HG02970 (cell line): ENCODE data around the gene INAFM1.

ENCODE experiments used
- ATAC-seq: cut with Tn5 transposase; IDR thresholded peaks from one replicate; pipeline ENCODE4 v1.9.1; 2021; ENCODE audit warnings: mild to moderate bottlenecking, moderate library complexity, moderate number of reproducible peaks; ENCODE audit not compliant: unreplicated experiment, low FRiP score

INAFM1 gene

DNA sequence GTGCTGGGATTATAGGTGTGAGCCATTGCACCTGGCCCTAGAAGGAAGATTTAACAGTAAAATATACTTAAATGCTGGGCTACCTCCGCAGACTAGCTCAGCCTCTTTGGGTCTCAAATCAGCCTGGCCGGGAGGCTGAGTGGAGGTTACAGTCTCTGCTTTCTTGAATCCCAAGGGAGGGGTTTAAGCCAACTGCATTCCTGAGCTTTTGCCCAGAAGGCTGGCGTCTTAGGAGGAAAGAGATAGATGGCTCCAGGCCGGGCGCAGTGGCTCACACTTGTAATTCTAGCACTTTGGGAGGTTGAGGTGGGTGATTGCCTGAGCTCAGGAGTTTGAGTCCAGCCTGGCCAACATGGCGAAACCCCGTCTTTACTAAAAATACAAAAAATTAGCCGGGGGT lies 34.4 kb downstream of the INAFM1 start:
- no peak for ATAC-seq

DNA sequence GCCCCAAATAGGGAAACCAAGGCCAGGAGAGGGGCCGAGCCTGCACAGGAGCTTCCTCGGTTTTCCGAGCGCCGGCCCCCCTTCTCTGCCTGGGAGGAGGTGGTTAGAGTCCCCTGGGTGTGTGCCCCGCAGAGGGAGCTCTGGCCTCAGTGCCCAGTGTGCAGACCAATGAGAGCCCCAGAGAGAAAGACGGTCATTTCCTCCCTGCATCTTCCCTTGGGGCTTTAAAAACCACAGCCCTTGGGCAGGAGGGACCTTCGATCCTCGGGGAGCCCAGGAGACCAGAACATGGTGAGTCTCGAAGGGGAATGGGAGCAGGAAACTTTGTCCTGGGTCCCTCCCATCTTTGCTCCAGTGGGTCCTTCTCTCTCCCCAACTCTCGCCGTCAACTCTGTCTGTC lies 34.9 kb downstream of the INAFM1 start, which contains the start of gene C5AR1:
Gene C5AR1, plus strand, starts transcription at position 254 of the 400 bp plus-strand sequence. Its CDS starts 35 bp downstream, at position 289.
- ATAC-seq: no peak

DNA sequence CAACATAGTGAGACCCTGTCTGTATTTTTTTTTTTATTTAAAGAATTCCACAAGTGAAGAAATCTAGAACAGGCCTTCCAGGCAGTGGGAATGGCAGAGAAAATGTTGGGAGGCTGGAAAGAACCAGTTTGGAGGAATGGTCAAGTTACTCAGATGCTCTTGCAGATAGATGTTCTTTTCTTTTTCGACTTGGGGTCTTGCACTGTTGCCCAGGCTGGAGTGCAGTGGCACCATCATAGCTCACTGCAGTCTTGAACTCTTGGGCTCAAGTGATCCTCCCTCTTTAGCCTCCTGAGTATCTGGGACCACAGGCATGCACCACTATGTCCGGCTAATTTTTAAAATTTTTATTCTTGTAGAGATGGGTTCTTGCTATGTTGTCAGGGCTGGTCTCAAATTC lies 35.6 kb downstream of the INAFM1 start:
- no peak for ATAC-seq

DNA sequence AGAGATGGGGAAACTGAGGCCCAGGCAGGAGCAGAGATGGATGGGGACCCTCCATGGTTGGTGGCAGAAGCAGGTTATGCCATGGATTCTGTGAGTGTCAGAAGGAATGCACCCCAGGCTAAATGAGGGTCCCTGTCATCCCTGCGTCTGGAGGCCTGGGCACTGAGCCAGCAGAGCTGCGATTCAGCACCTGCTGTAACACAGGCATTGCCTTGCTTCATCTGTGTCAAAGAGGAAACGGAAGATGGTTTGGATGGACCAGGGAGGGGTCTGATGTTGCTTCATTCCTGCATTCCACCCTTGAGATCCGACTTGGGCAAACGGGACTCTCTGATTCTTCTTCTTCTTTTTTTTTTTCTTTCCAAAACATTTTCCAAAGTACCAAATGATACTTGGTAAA lies 36.1 kb downstream of the INAFM1 start:
- no peak for ATAC-seq

DNA sequence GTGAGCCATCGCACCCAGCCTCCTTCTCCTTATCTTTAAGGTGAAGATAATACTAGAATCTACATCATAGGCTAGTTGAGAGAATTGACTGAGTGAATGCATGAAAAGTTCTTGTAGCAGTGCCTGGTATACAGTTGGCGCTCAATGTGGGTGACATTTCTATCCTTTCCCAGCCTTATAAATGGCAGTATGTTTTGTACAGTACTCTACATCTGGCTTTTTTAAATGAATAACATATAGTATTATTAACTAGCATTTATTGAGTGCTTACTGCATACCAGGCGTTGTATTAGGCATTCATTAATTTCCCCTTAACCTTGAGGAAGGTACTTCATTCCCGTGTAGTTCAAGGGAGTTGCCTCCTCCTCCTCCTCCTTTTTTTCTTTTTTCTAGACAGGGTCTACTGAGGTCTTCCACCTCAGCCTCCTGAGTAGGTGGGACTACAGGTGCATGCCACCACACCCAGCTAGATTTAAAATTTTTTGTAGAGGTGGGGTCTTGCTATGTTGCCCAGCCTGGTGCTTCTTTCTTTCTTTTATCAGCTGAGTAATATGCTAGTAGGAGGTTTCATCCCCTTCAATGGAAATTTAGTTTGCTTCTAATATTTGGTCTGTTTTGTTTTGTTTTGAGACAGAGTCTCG lies 37.8 kb downstream of the INAFM1 start:
- no peak for ATAC-seq

DNA sequence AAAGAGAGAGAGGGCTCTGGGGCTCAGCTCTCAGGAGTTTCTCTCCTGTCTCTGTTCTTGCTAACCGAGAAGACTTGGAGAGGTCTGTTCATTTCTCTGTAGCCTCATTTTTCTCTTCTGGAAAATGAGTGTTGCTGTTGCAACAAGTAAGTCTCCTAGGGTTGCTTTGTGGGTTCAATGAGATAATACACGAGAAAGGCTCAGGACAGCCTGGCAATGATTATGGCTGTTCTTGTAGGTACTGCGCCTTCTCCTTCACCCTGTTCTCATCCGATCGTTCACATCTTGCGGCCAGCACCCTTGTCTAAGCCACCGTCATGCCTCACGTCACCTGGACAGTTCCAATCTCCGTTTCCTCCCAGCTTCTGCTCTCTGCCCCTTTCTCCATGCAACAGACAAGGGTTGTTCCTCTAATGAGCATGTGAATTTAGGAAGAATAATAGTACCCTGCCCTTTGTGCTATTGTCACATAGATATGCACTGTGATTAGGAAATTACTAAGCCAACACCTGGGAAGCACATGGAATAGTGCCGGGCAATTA lies 39.1 kb downstream of the INAFM1 start:
- ATAC-seq: no peak

DNA sequence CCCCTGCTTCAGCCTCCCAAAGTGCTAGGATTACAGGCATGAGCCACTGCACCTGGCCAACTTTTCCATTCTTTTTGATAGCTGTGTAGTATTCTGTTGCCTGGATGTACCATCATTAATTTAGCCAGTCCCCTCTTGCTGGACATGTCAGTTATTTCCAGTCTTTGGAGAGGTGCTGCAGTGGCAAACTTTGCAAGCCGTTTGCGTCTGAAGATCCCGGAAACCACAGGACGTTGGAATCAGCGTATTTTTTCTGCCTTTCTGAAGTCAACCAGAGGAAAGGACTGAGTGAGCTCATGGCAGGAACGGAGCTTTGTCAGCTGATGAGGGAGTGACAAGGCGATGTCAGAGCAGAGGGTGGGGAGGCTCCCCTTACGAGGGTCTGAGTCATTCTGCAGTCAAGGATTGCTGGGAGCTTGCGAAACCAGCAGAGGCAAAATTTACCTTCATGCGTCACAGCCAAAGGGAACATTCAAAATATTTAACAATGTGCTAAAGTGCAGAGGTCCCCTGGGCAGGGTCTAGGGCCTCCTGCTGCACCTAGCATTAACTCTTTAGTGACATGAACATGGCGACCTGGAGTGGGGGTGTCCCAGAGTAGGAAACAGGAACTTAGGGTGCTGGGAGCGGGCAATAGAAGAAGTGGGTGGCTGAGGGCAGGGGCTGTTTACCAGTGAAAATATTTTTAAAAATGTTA lies 40.6 kb downstream of the INAFM1 start:
- no peak for ATAC-seq

DNA sequence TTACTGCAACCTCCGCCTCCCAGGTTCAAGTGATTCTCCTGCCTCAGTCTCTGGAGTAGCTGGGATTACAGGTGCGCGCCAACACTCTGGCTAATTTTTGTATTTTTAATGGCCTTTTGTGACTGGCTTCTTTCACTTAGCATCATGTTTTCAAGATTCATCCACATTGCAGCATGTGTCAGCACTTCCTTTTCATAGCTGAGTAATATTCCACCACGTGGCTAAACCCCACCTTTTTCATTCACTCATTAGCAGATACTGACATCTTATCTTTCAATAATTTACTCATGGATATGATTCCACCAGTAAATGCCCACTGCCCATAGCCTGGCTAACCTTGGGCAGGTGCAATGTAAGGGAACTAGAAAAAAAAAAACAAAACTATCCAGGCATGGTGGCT lies 41.8 kb downstream of the INAFM1 start:
- ATAC-seq: no peak

DNA sequence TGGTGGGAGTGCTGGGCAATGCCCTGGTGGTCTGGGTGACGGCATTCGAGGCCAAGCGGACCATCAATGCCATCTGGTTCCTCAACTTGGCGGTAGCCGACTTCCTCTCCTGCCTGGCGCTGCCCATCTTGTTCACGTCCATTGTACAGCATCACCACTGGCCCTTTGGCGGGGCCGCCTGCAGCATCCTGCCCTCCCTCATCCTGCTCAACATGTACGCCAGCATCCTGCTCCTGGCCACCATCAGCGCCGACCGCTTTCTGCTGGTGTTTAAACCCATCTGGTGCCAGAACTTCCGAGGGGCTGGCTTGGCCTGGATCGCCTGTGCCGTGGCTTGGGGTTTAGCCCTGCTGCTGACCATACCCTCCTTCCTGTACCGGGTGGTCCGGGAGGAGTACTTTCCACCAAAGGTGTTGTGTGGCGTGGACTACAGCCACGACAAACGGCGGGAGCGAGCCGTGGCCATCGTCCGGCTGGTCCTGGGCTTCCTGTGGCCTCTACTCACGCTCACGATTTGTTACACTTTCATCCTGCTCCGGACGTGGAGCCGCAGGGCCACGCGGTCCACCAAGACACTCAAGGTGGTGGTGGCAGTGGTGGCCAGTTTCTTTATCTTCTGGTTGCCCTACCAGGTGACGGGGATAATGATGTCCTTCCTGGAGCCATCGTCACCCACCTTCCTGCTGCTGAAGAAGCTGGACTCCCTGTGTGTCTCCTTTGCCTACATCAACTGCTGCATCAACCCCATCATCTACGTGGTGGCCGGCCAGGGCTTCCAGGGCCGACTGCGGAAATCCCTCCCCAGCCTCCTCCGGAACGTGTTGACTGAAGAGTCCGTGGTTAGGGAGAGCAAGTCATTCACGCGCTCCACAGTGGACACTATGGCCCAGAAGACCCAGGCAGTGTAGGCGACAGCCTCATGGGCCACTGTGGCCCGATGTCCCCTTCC lies 45.5 kb downstream of the INAFM1 start:
- ATAC-seq: no peak

DNA sequence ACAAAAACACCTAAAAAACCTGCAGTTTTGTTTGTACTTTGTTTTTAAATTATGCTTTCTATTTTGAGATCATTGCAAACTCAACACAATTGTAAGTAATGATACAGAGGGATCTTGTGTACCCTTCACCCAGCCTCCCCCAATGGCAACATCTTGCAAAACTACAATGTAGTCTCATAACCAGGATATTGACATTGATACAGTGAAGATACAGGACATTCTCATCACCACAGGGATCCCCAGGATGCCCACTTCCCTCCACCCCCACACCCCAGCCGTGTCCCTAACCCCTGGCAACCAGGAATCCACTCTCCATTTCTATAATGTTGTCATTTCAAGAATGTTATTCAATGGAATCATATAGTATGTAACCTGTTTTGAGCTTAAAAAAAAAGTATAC lies 46.9 kb downstream of the INAFM1 start:
- no peak for ATAC-seq

DNA sequence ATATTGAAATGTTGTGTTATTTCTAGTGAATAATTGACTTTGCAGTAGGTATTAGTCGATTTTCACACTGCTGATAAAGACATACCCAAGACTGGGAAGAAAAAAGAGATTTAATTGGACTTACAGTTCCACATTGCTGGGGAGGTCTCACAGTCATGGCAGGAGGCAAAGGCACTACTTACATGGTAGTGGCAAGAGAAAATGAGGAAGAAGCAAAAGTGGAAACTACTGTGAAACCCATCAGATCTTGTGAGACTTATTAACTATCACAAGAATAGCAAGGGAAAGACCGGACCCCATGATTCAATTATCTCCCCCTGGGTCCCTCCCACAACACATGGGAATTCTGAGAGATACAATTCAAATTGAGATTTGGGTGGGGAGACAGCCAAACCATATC lies 47.4 kb downstream of the INAFM1 start:
- ATAC-seq: no peak

DNA sequence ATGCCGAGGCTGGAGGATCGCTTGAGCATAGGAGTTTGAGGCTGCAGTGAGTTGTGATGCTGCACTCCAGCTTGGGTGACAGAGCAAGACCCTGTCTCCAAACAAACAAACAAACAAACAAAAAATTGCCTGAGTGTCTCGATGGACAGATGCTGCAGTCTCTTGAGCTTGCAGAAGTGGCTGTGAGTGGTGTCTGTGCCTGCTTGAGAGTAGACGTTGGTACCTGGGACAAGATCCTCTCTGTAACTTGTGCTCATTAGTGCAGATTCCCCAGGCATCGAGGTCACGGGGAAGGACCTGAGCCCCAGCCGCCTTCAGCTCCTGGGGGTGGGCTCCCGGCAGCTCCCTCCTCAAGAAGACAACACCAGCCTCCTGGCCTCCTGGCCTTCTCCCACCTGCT lies 48.7 kb downstream of the INAFM1 start:
- ATAC-seq: no peak

DNA sequence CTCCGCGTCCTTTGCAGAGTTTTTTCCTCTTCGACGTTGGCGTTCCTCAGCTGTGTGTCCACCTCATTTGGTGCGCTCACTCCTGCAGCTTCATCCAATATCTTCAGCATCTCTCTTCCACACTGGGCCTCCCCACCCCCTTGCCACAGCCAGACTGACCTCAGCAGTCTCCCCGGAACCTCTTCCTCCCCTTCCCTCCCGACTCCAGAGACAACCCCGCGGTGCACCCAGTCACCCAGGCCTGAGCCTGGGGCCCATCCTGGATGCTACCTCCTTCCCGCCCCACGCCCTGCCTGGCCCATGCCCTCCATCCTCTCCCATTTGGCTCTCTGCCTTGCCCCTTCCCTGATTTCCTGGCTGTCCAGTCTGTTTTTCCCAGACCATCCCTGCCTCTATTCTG lies 49.2 kb downstream of the INAFM1 start:
- ATAC-seq: no peak

DNA sequence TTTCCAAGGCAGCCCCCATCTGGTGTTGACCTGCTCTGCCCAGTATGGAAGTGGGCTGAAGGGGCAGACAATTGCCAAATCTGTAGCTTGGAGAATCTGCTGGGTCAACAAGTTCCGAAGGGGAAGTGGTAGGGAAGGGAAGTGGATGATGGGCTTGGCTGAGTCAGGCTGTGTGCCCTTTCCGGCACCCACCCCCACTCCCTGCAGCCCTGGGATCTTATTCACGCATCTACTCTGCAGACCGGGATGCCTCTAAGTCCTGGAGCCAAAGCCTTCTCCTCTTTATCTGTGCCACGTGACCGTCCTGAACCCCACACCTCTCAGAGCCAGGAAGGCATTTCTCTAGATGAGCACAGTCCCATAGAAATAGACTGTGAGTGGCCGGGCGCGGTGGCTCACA lies 49.8 kb downstream of the INAFM1 start:
- no peak for ATAC-seq
